ENCODE results near the gene NLRP9. TPM values are rescaled to one million over a fixed set of nuclear protein-coding genes. Genes with fewer than 3 reads are reported as not detected.

Gene NLRP9
- total RNA-seq, 3 donors from 2014 or later (not counting 1 experiment from before 2014, with no cell fraction given), result not detected

DNA sequence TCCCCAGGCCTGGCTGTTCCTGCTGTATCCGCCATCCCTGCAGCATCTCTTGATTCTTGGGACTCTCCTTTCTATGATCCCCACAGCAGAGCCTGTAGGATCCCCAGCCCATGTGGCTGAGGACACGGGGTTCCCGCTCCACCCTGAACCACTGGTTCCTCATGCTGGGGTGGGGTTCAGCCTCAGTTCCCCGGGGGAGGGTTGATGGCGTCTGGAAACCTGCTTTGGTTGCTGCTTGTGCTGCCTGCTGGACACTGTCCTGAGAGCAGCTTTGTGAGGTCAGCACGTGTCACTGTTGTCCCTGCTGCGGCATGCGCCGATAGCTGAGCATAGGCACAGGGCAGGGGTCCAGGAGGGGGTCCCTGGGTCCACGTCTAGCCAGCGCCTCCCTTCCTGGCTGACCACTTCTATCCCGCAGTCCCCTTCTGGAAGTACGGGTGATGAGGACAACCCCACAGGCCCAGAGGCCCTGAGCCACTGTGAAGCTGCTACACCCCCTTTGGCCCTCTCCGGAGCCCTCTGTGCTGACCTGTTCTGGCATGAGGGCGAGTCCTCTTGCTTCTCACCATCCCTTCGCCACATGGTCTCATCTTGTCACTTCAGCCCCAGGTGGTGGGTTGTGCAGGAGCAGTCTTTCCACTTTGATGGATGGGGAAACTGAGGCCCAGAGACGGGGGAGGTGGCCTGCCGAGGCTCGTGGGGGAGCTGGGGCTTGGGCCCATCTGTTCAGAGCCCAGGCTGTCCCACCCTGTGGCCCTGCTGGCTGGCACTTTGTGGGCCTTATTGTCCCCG, 57.7 kb downstream of the NLRP9 start:
- Mint-ChIP-seq H3K9me3 (no peaks in the 10 kb centered on the region), H3K27ac (no peak overlapping the region), H3K4me3 (no peak overlapping the region), H3K36me3 (no peaks in the 10 kb centered on the region), H3K27me3 (ENCODE audit: low read depth in 2 of 2) (no peaks in the 10 kb centered on the region), H3K4me1 (peaks cover 41 to 42% of the 10 kb centered on the region in 2 donors)
- no peak overlapping the region for H3K27ac ChIP-seq (ENCODE audit: low read length)
- DNase-seq, result no peak
- WGBS (ENCODE audit: insufficient coverage), result 96% methylated on average over 20 of the region's 20 CpGs
- H3K27me3 ChIP-seq (ENCODE audit: control insufficient read depth, insufficient read depth, low read length), result no peaks in the 10 kb centered on the region
- intact Hi-C loops (cut with micrococcal nuclease), result no loop called here
- H3K4me1 ChIP-seq (ENCODE audit: control insufficient read depth, insufficient read depth, low read length), result peaks cover 50% of the 10 kb centered on the region
- ATAC-seq, result peak in 1 of 3 donors; percentile 19
- no peaks in the 10 kb centered on the region for H3K9me3 ChIP-seq (ENCODE audit: control insufficient read depth, insufficient read depth, low read length)
- peaks cover 47% of the 10 kb centered on the region for H3K36me3 ChIP-seq (ENCODE audit: control insufficient read depth, insufficient read depth, low read length)
- TF ChIP-seq CTCF (IDR thresholded peaks at IDR 0.05), result no peak
- no peak overlapping the region for H3K4me3 ChIP-seq (ENCODE audit: low read length)

- H3K9me3 ChIP-seq (ENCODE audit: control insufficient read depth, insufficient read depth, low read length), result no peaks in the 10 kb centered on the region
- Mint-ChIP-seq H3K27me3 (ENCODE audit: low read depth in 2 of 2) (no peaks in the 10 kb centered on the region), H3K36me3 (no peaks in the 10 kb centered on the region), H3K9me3 (no peaks in the 10 kb centered on the region), H3K27ac (peak overlapping the region in 1 of 2 donors; percentile 65), H3K4me3 (no peak overlapping the region), H3K4me1 (peaks cover 45% of the 10 kb centered on the region in 2 donors)
- no peaks in the 10 kb centered on the region for H3K27me3 ChIP-seq (ENCODE audit: control insufficient read depth, insufficient read depth, low read length)
- no peak for TF ChIP-seq CTCF (IDR thresholded peaks at IDR 0.05)
- peaks cover 40% of the 10 kb centered on the region for H3K36me3 ChIP-seq (ENCODE audit: control insufficient read depth, insufficient read depth, low read length)
- WGBS (ENCODE audit: insufficient coverage), result 93% methylated on average over 24 of the region's 24 CpGs
- ATAC-seq (no peak), DNase-seq (no peak)
- no peak overlapping the region for H3K27ac ChIP-seq (ENCODE audit: low read length)
- no peak overlapping the region for H3K4me3 ChIP-seq (ENCODE audit: low read length)
- intact Hi-C loops (cut with micrococcal nuclease), result no loop called here
- peaks cover 54% of the 10 kb centered on the region for H3K4me1 ChIP-seq (ENCODE audit: control insufficient read depth, insufficient read depth, low read length)
Measured at GRCh38 chr19:55679343-55680257, 58.6 kb downstream of the NLRP9 start.

GRCh38 chr19:55678121-55678671, 60.0 kb downstream of the NLRP9 start:
- 77% methylated on average over 21 of the region's 21 CpGs for WGBS (ENCODE audit: insufficient coverage)
- Mint-ChIP-seq H3K9me3 (no peaks in the 10 kb centered on the region), H3K27ac (peak overlapping the region; percentile 18 to 65), H3K4me1 (peaks cover 43 to 49% of the 10 kb centered on the region in 2 donors), H3K4me3 (peak overlapping the region; percentile 29), H3K36me3 (no peaks in the 10 kb centered on the region), H3K27me3 (ENCODE audit: low read depth in 2 of 2) (no peaks in the 10 kb centered on the region)
- ATAC-seq, result no peak
- Histone ChIP-seq H3K27me3 (ENCODE audit: control insufficient read depth, insufficient read depth, low read length) (no peaks in the 10 kb centered on the region), H3K36me3 (ENCODE audit: control insufficient read depth, insufficient read depth, low read length) (peaks cover 41% of the 10 kb centered on the region), H3K4me1 (ENCODE audit: control insufficient read depth, insufficient read depth, low read length) (peaks cover 59% of the 10 kb centered on the region), H3K4me3 (ENCODE audit: low read length) (no peak overlapping the region), H3K27ac (ENCODE audit: low read length) (peak overlapping the region; percentile 76), H3K9me3 (ENCODE audit: control insufficient read depth, insufficient read depth, low read length) (no peaks in the 10 kb centered on the region)
- DNase-seq, result no peak
- intact Hi-C loops (cut with micrococcal nuclease), result no loop called here
- no peak for TF ChIP-seq CTCF (IDR thresholded peaks at IDR 0.05)

Data from natural killer cell (primary cell).